K562 (cell line): ENCODE results near the gene CNTN4. TPM values are rescaled to one million over a fixed set of nuclear protein-coding genes. Genes with fewer than 3 reads are reported as not detected.

Experiments used
- ATAC-seq: fragments of 200-7000 bp; cut with Tn5 transposase; 3 replicates; pipeline ENCODE4 v1.9.1; 2020; ENCODE audit warnings: moderate library complexity
- BruUV-seq: library from RNA; stranded (reverse); fragments of 400-500 nt; replicated peaks from 2 replicates; lab custom pipeline; 2021; lab: Mats Ljungman, UMichigan
- CTCF ChIA-PET: fragments of 300-600 bp; formaldehyde crosslinking; extraction: SDS; loops from one replicate; lab custom pipeline; 2021; ENCODE audit warnings: low intra/inter-chr PET ratio; lab: Yijun Ruan, JAX
- POLR2A ChIA-PET: fragments of 300-600, 350-650 bp; sonication (Branson Sonifier 250); formaldehyde crosslinking; extraction: SDS; loops from one replicate; lab custom pipeline; 2021; ENCODE audit warnings: antibody characterized with exemption, inconsistent platforms; lab: Yijun Ruan, JAX
- DNase-seq, 4 experiments: peaks; one replicate each; pipeline versions ENCODE4 v3.0.0 to v3.0.0-alpha.2; 2011 to 2018; ENCODE audit warnings: low spot score in 3 of 4, mixed read lengths in 3 of 4; ENCODE audit errors: extremely low read depth in 1 of 4
- FAIRE-seq: peaks from 2 replicates; lab custom pipeline; 2011; peaks lifted over from hg19 to GRCh38; lab: Jason Lieb, UNC
- H2AFZ ChIP-seq: 2 replicates; pipeline ENCODE4 v1.6.0; 2011; ENCODE audit warnings: low read depth, low read length, control low read depth, inconsistent platforms
- H3K27ac ChIP-seq: fragments of 200-600 bp; 3 replicates; pipeline ENCODE4 v1.8.0; 2011; ENCODE audit warnings: low read depth, mild to moderate bottlenecking, control low read depth, inconsistent platforms, low read length, moderate library complexity, mixed read lengths; ENCODE audit errors: extremely low read depth
- H3K27me3 ChIP-seq, 2 experiments: fragments of 300-600 bp in 1 of 2; 2 replicates in 1 of 2; 3 replicates in 1 of 2; pipeline versions ENCODE4 v1.6.0 to v1.8.0; 2011; ENCODE audit warnings: inconsistent platforms in 2 of 2, low read length in 2 of 2, mild to moderate bottlenecking in 1 of 2, mixed read lengths in 1 of 2, moderate library complexity in 1 of 2; ENCODE audit not compliant: control insufficient read depth in 2 of 2, insufficient read depth in 2 of 2
- H3K36me3 ChIP-seq: fragments of 300-600 bp; 3 replicates; pipeline ENCODE4 v1.8.0; 2011; ENCODE audit warnings: mild to moderate bottlenecking, low read length, inconsistent platforms; ENCODE audit not compliant: control insufficient read depth, insufficient read depth
- H3K4me1 ChIP-seq, 2 experiments: fragments of 200-600 bp in 1 of 2; replicated peaks in 1 of 2; 2 replicates in 1 of 2; 3 replicates in 1 of 2; pipeline versions ENCODE4 v1.5.1 to v1.8.0; 2011; ENCODE audit warnings: inconsistent platforms in 2 of 2, low read length in 2 of 2, mild to moderate bottlenecking in 1 of 2, mixed read lengths in 1 of 2, moderate library complexity in 1 of 2; ENCODE audit not compliant: control insufficient read depth in 2 of 2, insufficient read depth in 2 of 2
- H3K4me2 ChIP-seq: 2 replicates; pipeline ENCODE4 v1.6.1; 2011; ENCODE audit warnings: low read length, control low read depth, inconsistent platforms, mixed read lengths; ENCODE audit not compliant: insufficient read depth
- H3K4me3 ChIP-seq: fragments of 200-600 bp; sonication (generic), shearing (Covaris generic); 2 replicates; pipeline ENCODE4 v1.5.1; 2016; ENCODE audit warnings: control low read depth, inconsistent platforms
- H3K79me2 ChIP-seq: fragments of 200-600 bp; 3 replicates; pipeline ENCODE4 v1.8.0; 2011; ENCODE audit warnings: low read length, inconsistent platforms; ENCODE audit not compliant: control insufficient read depth, insufficient read depth
- H3K9ac ChIP-seq, 2 experiments: 2 replicates each; pipeline versions ENCODE4 v1.6.0 to v1.6.1; 2011; ENCODE audit warnings: low read depth in 2 of 2, low read length in 2 of 2, control low read depth in 1 of 2, inconsistent platforms in 1 of 2, mild to moderate bottlenecking in 1 of 2, mixed read lengths in 1 of 2; ENCODE audit not compliant: insufficient read depth in 1 of 2
- H3K9me1 ChIP-seq: one replicate; pipeline ENCODE4 v1.6.0; 2011; ENCODE audit warnings: inconsistent platforms, mild to moderate bottlenecking, low read length, moderate library complexity; ENCODE audit not compliant: control insufficient read depth, insufficient read depth
- H3K9me3 ChIP-seq: replicated peaks from 2 replicates; pipeline ENCODE4 v1.5.1; 2011; ENCODE audit warnings: low read depth, low read length, inconsistent platforms; ENCODE audit not compliant: control insufficient read depth, insufficient read depth
- H4K20me1 ChIP-seq: replicated peaks from 2 replicates; pipeline ENCODE4 v1.6.1; 2011; ENCODE audit warnings: low read length, inconsistent platforms, mixed read lengths; ENCODE audit not compliant: control insufficient read depth, insufficient read depth
- FOXA1 ChIP-seq: fragments of 450-650 bp; IDR thresholded peaks from 2 replicates; pipeline ENCODE4 v1.6.1; 2016; ENCODE audit warnings: mild to moderate bottlenecking, borderline replicate concordance
- HDAC1 ChIP-seq, 2 experiments: fragments of 450-650 bp; IDR thresholded peaks; 2 replicates each; pipeline ENCODE4 v1.6.1; 2016 to 2017; ENCODE audit warnings: inconsistent platforms in 1 of 2, mild to moderate bottlenecking in 1 of 2, moderate library complexity in 1 of 2
- HDAC3 ChIP-seq: fragments of 450-650 bp; IDR thresholded peaks from 2 replicates; pipeline ENCODE4 v1.6.1; 2018; ENCODE audit warnings: borderline replicate concordance, mild to moderate bottlenecking, moderate library complexity; ENCODE audit not compliant: partially characterized antibody
- HDGF ChIP-seq: fragments of 450-650 bp; IDR thresholded peaks from 2 replicates; pipeline ENCODE4 v1.6.1; 2016
- MTA1 ChIP-seq: fragments of 450-650 bp; IDR thresholded peaks from 2 replicates; pipeline ENCODE4 v1.6.1; 2017; ENCODE audit warnings: borderline replicate concordance
- NFE2L1 ChIP-seq: fragments of 450-650 bp; IDR thresholded peaks from 2 replicates; pipeline ENCODE4 v1.6.1; 2016; ENCODE audit warnings: missing genetic modification characterization, low read depth, mild to moderate bottlenecking, missing compliant biosample characterization, moderate library complexity, borderline replicate concordance
- POLR3G ChIP-seq: IDR thresholded peaks from 2 replicates; pipeline ENCODE4 v1.6.1; 2011; ENCODE audit not compliant: insufficient read length, insufficient replicate concordance; ENCODE audit errors: extremely low read depth
- TCF3 ChIP-seq: sonication (generic); formaldehyde crosslinking; IDR thresholded peaks from 2 replicates; pipeline ENCODE4 v1.4.0; 2020; ENCODE audit warnings: mild to moderate bottlenecking, missing genetic modification reagents
- TEAD4 ChIP-seq, 2 experiments: sonication (generic) in 1 of 2; formaldehyde crosslinking in 1 of 2; IDR thresholded peaks; 2 replicates each; pipeline versions ENCODE4 v1.6.1 to v1.8.0; 2012 to 2022; ENCODE audit warnings: borderline replicate concordance in 1 of 2, inconsistent platforms in 1 of 2, low read length in 1 of 2, mild to moderate bottlenecking in 1 of 2, missing genetic modification reagents in 1 of 2
- ZNF282 ChIP-seq: sonication (generic); formaldehyde crosslinking; IDR thresholded peaks from 2 replicates; pipeline ENCODE4 v1.8.1; 2023; ENCODE audit warnings: missing genetic modification reagents
- ZNF561 ChIP-seq: fragments of 450-650 bp; formaldehyde crosslinking; conservative IDR thresholded peaks from 2 replicates; pipeline ENCODE4 v1.4.0; 2020; ENCODE audit warnings: mild to moderate bottlenecking, moderate library complexity
- WGBS: fragments of 100-300 bp; shearing (Covaris generic); methylation state at CpG from one replicate; pipeline ENCODE4 v1.1.6; 2016; ENCODE audit warnings: low coverage, mixed read lengths; ENCODE audit not compliant: insufficient coverage; ENCODE audit errors: missing lambda C conversion rate; 5-methylcytosine and 5-hydroxymethylcytosine counted together
- in situ Hi-C: fragments of 300-500 bp; cut with MboI; formaldehyde crosslinking; loops from 4 replicates; pipeline ENCODE4 v1.15.0; 2018; ENCODE audit warnings: inconsistent platforms, mixed read lengths
- intact Hi-C: fragments of 100-400 bp; cut with micrococcal nuclease; formaldehyde crosslinking; loops from 2 replicates; pipeline ENCODE4 v1.14.2; 2022
- polyA plus RNA-seq, 8 experiments: library from polyadenylated mRNA; depleted of rRNA in 4 of 8; stranded (reverse) in 5 of 8; unstranded in 3 of 8; fragments of >200 nt; fragmentation: Nextera tagmentation in 2 of 8; fragmentation: Illumina TruSeq in 1 of 8; extraction: Ambion mirVana in 2 of 8; extraction: Trizol in 1 of 8; gene quantifications; 2 replicates each; pipeline versions ENCODE4 v1.2.1 to v1.2.3, GENCODE V29; 2011 to 2014; ENCODE audit warnings: inconsistent platforms in 1 of 8, missing spikeins in 1 of 8
- total RNA-seq, 7 experiments: library from RNA; depleted of rRNA in 6 of 7; stranded (reverse); fragments of >200 nt in 6 of 7; fragmentation: Illumina TruSeq in 2 of 7; extraction: Trizol in 2 of 7; gene quantifications; 2 replicates each; pipeline versions ENCODE4 v1.2.1 to v1.2.3, GENCODE V29; 2011 to 2021; ENCODE audit warnings: low replicate concordance in 1 of 7
- TF ChIP-seq, protein P1 (sequence below): fragments of 250-450 bp; sonication (Bioruptor Pico); IDR thresholded peaks from 2 replicates; pipeline ENCODE4 v1.6.1; 2021; ENCODE audit warnings: mild to moderate bottlenecking
- TF ChIP-seq, protein P2 (sequence below): fragments of 200-800 bp; sonication (Bioruptor generic); IDR thresholded peaks from 2 replicates; pipeline ENCODE4 v1.6.1; 2017; ENCODE audit warnings: missing genetic modification characterization, missing compliant biosample characterization

Gene CNTN4
- total and polyA plus RNA-seq, 9 of the 15 experiments (the other 6 are each of a cell fraction or from before 2014, with no cell fraction given) = not detected

DNA sequence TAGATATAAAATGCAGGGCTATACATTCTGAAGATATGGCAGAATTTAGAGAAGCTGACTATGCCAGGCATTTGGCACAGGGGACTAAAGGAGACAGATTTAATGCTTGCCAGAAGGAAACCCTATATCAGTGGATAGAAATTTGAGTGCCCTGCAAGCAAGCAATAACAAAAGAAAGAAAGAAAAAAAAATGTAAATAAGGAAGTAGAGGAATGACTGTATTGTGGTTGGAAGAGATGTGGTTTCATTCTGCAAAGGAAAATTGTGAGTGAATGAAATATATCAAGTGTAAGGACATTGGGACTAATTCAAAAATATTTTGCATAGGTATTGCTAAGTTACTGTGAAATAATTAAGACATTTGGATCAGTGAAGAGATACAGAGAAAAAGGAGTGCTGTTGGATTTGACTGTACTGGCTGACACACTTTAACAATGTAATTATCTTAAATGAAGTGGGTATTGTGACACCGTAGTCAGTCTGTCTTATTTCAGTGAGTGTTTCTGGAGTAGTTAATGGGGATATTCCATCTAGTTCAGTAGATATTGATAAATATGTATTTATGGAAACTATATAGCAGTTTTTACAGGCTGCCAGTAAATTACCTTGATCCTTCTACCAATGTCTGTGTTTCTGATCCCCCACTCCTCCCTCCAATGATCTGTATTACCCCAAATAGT, 418.2 kb downstream of the CNTN4 start:
- H3K4me2 ChIP-seq = no peak overlapping the region
- no peak overlapping the region for H3K4me3 ChIP-seq
- 0% methylated on average over 1 of the region's 1 CpG for whole genome bisulfite sequencing
- intact Hi-C loops (no loop called here), in situ Hi-C loops (no loop called here)
- CTCF ChIA-PET = no interaction called here
- H3K79me2 ChIP-seq = no peaks in the 10 kb centered on the region
- no peak for ATAC-seq
- POLR2A ChIA-PET = no interaction called here
- H4K20me1 ChIP-seq = no peaks in the 10 kb centered on the region
- no peaks in the 10 kb centered on the region for H3K9me1 ChIP-seq
- BruUV-seq = no TSS peak
- DNase-seq = no peak
- no peak for TF ChIP-seq TEAD4 (IDR thresholded peaks at IDR 0.05; ENCODE audit: low read length)
- TF ChIP-seq TEAD4 (CRISPR knock-in tag; IDR thresholded peaks at IDR 0.05; ENCODE audit: borderline replicate concordance) = no peak
- TF ChIP-seq NFE2L1 (tag) = no peak
- TF ChIP-seq ZNF282 = no peak
- TF ChIP-seq ZNF561 (CRISPR knock-in tag) = no peak
- TF ChIP-seq FOXA1 = no peak
- no peak for TF ChIP-seq HDGF
- TF ChIP-seq HDAC1 (IDR thresholded peaks at IDR 0.05) = no peak
- TF ChIP-seq POLR3G = no peak
- TF ChIP-seq, protein P1, sequence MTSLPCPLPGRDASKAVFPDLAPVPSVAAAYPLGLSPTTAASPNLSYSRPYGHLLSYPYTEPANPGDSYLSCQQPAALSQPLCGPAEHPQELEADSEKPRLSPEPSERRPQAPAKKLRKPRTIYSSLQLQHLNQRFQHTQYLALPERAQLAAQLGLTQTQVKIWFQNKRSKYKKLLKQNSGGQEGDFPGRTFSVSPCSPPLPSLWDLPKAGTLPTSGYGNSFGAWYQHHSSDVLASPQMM = no peak
- TF ChIP-seq TCF3 = no peak
- TF ChIP-seq, protein P2, sequence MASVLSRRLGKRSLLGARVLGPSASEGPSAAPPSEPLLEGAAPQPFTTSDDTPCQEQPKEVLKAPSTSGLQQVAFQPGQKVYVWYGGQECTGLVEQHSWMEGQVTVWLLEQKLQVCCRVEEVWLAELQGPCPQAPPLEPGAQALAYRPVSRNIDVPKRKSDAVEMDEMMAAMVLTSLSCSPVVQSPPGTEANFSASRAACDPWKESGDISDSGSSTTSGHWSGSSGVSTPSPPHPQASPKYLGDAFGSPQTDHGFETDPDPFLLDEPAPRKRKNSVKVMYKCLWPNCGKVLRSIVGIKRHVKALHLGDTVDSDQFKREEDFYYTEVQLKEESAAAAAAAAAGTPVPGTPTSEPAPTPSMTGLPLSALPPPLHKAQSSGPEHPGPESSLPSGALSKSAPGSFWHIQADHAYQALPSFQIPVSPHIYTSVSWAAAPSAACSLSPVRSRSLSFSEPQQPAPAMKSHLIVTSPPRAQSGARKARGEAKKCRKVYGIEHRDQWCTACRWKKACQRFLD (CRISPR knock-in tag) = no peak
- TF ChIP-seq HDAC3 = no peak
- TF ChIP-seq MTA1 = no peak
- H3K9ac ChIP-seq = no peak overlapping the region
- FAIRE-seq = no peak
- no peak overlapping the region for H3K27ac ChIP-seq
- H3K4me1 ChIP-seq = no peaks in the 10 kb centered on the region
- H3K36me3 ChIP-seq = no peaks in the 10 kb centered on the region
- H3K27me3 ChIP-seq = no peaks in the 10 kb centered on the region
- no peaks in the 10 kb centered on the region for H3K9me3 ChIP-seq
- H2AFZ ChIP-seq = no peak overlapping the region
